Esophagus squamous epithelium (tissue), 4 donors: Measurements from ENCODE around the gene SCRN1.

ENCODE experiments used
- CTCF ChIP-seq, 6 experiments: fragments of 450-650 bp in 4 of 6; fragments of 200-600 bp in 2 of 6; sonication (generic) in 2 of 6; IDR thresholded peaks; one replicate each; pipeline ENCODE4 v1.5.1; 2016 to 2019; ENCODE audit warnings: antibody characterized with exemption in 6 of 6, mild to moderate bottlenecking in 4 of 6, moderate library complexity in 4 of 6
- POLR2A ChIP-seq, 4 donors: fragments of 450-650 bp; IDR thresholded peaks; one replicate each; pipeline ENCODE4 v1.6.1; 2017; ENCODE audit warnings: antibody characterized with exemption in 4 of 4, mild to moderate bottlenecking in 4 of 4, moderate library complexity in 3 of 4

GRCh38 chr7:29881724-29882123 is 107.9 kb downstream of the SCRN1 start:
- TF ChIP-seq POLR2A (IDR thresholded peaks at IDR 0.05) (no peak), CTCF (IDR thresholded peaks at IDR 0.05) (no peak)
